Stimulated activated CD4-positive, alpha-beta T cell treated with anti-CD3 and anti-CD28 coated beads, Interleukin-1b, Interleukin-23, amount 100 ng/mL, for 4 hours (primary cell): Measurements from ENCODE around the gene DRD3.

Source experiments
- DNase-seq, 2 donors: peaks; one replicate each; pipeline ENCODE4 v3.0.0-alpha.2; 2020; ENCODE audit warnings: low read depth in 2 of 2

The DRD3 gene

GRCh38 chr3:114120211-114120610 lies 58.6 kb downstream of the DRD3 start:
- DNase-seq = no peak

- DNase-seq = no peak
These were observed 59.1 kb downstream of the DRD3 start for GRCh38 chr3:114119776-114120175.

GRCh38 chr3:114115143-114115542 lies 63.7 kb downstream of the DRD3 start:
- no peak for DNase-seq

- DNase-seq = no peak
These were observed 64.1 kb downstream of the DRD3 start for GRCh38 chr3:114114719-114115118.

- no peak for DNase-seq
These were observed 66.2 kb downstream of the DRD3 start for GRCh38 chr3:114112696-114113095.

- DNase-seq = no peak
These were observed 67.6 kb downstream of the DRD3 start for GRCh38 chr3:114111060-114111770.

GRCh38 chr3:114110439-114110838 lies 68.4 kb downstream of the DRD3 start:
- DNase-seq = no peak

GRCh38 chr3:114108137-114108536 lies 70.7 kb downstream of the DRD3 start:
- DNase-seq = no peak

- no peak for DNase-seq
These were observed 74.4 kb downstream of the DRD3 start for GRCh38 chr3:114104414-114104813.

GRCh38 chr3:114103858-114104257 lies 75.0 kb downstream of the DRD3 start:
- no peak for DNase-seq

GRCh38 chr3:114103181-114103580 lies 75.7 kb downstream of the DRD3 start:
- no peak for DNase-seq

GRCh38 chr3:114101101-114101500 lies 77.8 kb downstream of the DRD3 start:
- DNase-seq = no peak

GRCh38 chr3:114095796-114096195 lies 83.1 kb downstream of the DRD3 start:
- DNase-seq = no peak

- DNase-seq = no peak
These were observed 85.3 kb downstream of the DRD3 start for GRCh38 chr3:114093596-114093995.

- DNase-seq = no peak
These were observed 85.9 kb downstream of the DRD3 start for GRCh38 chr3:114093016-114093380.

- DNase-seq = no peak
These were observed 86.5 kb downstream of the DRD3 start for GRCh38 chr3:114092151-114093015.

GRCh38 chr3:114089675-114090074 lies 89.2 kb downstream of the DRD3 start:
- DNase-seq = no peak

GRCh38 chr3:114086356-114086755 lies 92.5 kb downstream of the DRD3 start:
- DNase-seq = no peak

GRCh38 chr3:114083112-114083511 lies 95.7 kb downstream of the DRD3 start:
- no peak for DNase-seq

- DNase-seq = no peak
These were observed 97.8 kb downstream of the DRD3 start for GRCh38 chr3:114081037-114081436.

GRCh38 chr3:114080201-114080600 lies 98.7 kb downstream of the DRD3 start:
- no peak for DNase-seq

- no peak for DNase-seq
These were observed 99.1 kb downstream of the DRD3 start for GRCh38 chr3:114079761-114080160.

GRCh38 chr3:114078126-114078525 lies 100.7 kb downstream of the DRD3 start:
- DNase-seq = no peak
